Tibial nerve (tissue), 4 donors: Measurements from ENCODE around the gene CYB561D2. TPM values are rescaled to one million over a fixed set of nuclear protein-coding genes. Genes with fewer than 3 reads are reported as not detected.

ENCODE experiments used
- DNase-seq, 2 donors: peaks; one replicate each; pipeline ENCODE4 v3.0.0-alpha.2; 2019; ENCODE audit warnings: low spot score in 2 of 2
- H3K27ac ChIP-seq, 4 donors: fragments of 200-600 bp; sonication (generic) in 3 of 4; one replicate each; pipeline ENCODE4 v1.5.1; 2017 to 2019; ENCODE audit warnings: mild to moderate bottlenecking in 1 of 4
- H3K27me3 ChIP-seq, 2 donors: fragments of 200-600 bp; sonication (generic) in 1 of 2; one replicate each; pipeline versions ENCODE4 v1.5.1 to v1.6.0; 2017 to 2019
- H3K36me3 ChIP-seq, 3 donors: fragments of 200-600 bp; sonication (generic); one replicate each; pipeline ENCODE4 v1.5.1; 2018 to 2019
- H3K4me1 ChIP-seq, 4 donors: fragments of 200-600 bp; sonication (generic) in 3 of 4; one replicate each; pipeline ENCODE4 v1.5.1; 2017 to 2019
- H3K4me3 ChIP-seq, 4 donors: fragments of 200-600 bp; sonication (generic) in 3 of 4; one replicate each; pipeline ENCODE4 v1.5.1; 2017 to 2019; ENCODE audit warnings: mild to moderate bottlenecking in 1 of 4, moderate library complexity in 1 of 4
- H3K9me3 ChIP-seq, 4 donors: fragments of 200-600 bp; sonication (generic) in 3 of 4; one replicate each; pipeline ENCODE4 v1.5.1; 2017 to 2019
- EP300 ChIP-seq, 2 donors: sonication (generic); formaldehyde crosslinking; IDR thresholded peaks; one replicate each; pipeline ENCODE4 v1.6.1; 2017; ENCODE audit warnings: antibody characterized with exemption in 2 of 2, mild to moderate bottlenecking in 1 of 2
- POLR2A ChIP-seq, 2 donors: fragments of 450-650 bp; IDR thresholded peaks; one replicate each; pipeline ENCODE4 v1.6.1; 2017; ENCODE audit warnings: antibody characterized with exemption in 2 of 2, mild to moderate bottlenecking in 2 of 2, moderate library complexity in 2 of 2
- WGBS, 2 donors: methylation state at CpG; one replicate each; pipeline ENCODE4 v1.1.5; 2018; 5-methylcytosine and 5-hydroxymethylcytosine counted together
- total RNA-seq, 4 donors: library from RNA; depleted of rRNA; stranded (reverse); fragments of >200 nt; gene quantifications; one replicate each; pipeline ENCODE4 v1.1.0, GENCODE V29; 2016
- TF ChIP-seq, protein P1 (sequence below), 5 experiments: fragments of 200-600 bp in 3 of 5; fragments of 450-650 bp in 2 of 5; sonication (generic) in 3 of 5; IDR thresholded peaks; one replicate each; pipeline ENCODE4 v1.5.1; 2016 to 2019; ENCODE audit warnings: antibody characterized with exemption in 5 of 5, mild to moderate bottlenecking in 3 of 5, moderate library complexity in 2 of 5

CYB561D2 gene
- total RNA-seq, 4 donors from 2014 or later: 16.2 to 21.6 (median 19.2) TPM

DNA sequence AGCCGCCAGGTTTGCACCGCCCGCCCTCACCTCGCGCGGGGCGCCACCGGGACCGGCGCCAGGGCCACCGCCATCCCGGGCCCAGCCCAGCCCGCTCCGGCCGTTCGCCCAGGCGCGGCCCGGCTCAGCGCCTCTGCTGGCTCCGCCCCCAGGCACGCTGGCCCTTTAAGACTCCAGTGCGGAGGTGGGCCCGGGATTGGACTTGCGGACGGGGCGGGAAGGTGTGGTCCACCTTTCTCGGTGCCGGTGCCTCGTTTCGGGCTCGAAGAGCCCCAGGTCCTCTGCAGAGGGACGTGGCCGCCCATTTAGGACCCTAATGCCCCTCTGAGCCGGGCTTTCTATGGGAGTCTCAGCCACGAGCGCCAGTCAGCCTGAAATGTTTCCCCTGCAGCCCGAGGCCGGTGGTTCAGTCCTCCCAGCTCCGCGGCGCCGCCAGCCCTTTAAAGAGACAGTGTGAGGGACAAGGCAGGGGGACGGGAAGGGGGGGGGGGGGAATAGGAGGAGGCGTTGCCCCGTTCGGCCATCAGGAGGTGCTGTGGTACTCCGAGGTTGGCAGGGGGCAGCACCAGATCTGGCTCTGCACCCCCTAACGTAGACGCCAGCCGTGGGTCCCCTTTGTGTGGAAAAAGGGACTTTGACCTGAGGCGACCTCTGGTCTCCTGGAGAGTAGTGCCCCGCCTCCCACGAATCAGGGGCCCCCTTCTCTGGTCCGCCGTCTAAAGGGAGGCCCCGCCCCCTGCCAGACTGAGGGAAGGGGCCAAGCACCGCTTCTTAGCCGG is 29.1 kb upstream of the CYB561D2 start:
- H3K4me3 ChIP-seq: peak overlapping the region; percentile 63 to 79 (median 66)
- peak overlapping the region; percentile 72 to 99 (median 92) for H3K27ac ChIP-seq
- no peaks in the 10 kb centered on the region for H3K27me3 ChIP-seq
- WGBS, 2 donors: 1% methylated on average over 21 to 36 of the region's 59 CpGs
- TF ChIP-seq POLR2A (IDR thresholded peaks at IDR 0.05) (peak in 1 of 2 donors; percentile 71), EP300 (IDR thresholded peaks at IDR 0.05) (peak; percentile 62 to 76)
- TF ChIP-seq, protein P1, sequence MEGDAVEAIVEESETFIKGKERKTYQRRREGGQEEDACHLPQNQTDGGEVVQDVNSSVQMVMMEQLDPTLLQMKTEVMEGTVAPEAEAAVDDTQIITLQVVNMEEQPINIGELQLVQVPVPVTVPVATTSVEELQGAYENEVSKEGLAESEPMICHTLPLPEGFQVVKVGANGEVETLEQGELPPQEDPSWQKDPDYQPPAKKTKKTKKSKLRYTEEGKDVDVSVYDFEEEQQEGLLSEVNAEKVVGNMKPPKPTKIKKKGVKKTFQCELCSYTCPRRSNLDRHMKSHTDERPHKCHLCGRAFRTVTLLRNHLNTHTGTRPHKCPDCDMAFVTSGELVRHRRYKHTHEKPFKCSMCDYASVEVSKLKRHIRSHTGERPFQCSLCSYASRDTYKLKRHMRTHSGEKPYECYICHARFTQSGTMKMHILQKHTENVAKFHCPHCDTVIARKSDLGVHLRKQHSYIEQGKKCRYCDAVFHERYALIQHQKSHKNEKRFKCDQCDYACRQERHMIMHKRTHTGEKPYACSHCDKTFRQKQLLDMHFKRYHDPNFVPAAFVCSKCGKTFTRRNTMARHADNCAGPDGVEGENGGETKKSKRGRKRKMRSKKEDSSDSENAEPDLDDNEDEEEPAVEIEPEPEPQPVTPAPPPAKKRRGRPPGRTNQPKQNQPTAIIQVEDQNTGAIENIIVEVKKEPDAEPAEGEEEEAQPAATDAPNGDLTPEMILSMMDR (IDR thresholded peaks at IDR 0.05): peak; percentile 43 to 86 (median 50)
- H3K36me3 ChIP-seq: peaks cover 0 to 50% (median 0%) of the 10 kb centered on the region in 3 donors
- H3K4me1 ChIP-seq: peaks cover 0 to 90% (median 52%) of the 10 kb centered on the region in 4 donors
- DNase-seq: peak; percentile 82 to 84
- H3K9me3 ChIP-seq: no peaks in the 10 kb centered on the region

DNA sequence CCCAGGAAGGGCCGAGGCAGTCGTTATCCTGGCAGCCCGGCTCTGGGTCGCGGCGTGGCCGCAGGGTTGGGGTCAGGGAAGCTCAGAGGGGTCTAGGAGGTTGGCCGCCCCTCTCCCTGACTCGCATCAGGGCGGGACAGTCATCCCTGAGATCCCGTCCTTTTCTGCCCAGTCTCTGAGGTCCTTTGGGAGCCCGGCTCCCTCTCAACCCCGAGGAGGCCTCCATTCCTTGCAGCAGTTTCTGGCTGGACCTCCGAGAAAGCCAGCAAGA is 28.6 kb upstream of the CYB561D2 start:
- H3K36me3 ChIP-seq: peaks cover 0 to 47% (median 0%) of the 10 kb centered on the region in 3 donors
- H3K9me3 ChIP-seq: no peaks in the 10 kb centered on the region
- TF ChIP-seq POLR2A (IDR thresholded peaks at IDR 0.05) (no peak), EP300 (IDR thresholded peaks at IDR 0.05) (no peak)
- TF ChIP-seq, protein P1 (IDR thresholded peaks at IDR 0.05): no peak
- peaks cover 0 to 90% (median 52%) of the 10 kb centered on the region in 4 donors for H3K4me1 ChIP-seq
- no peaks in the 10 kb centered on the region for H3K27me3 ChIP-seq
- WGBS, 2 donors: 3 to 17% methylated on average over 1 to 11 of the region's 14 CpGs
- peak overlapping the region; percentile 72 to 99 (median 92) for H3K27ac ChIP-seq
- no peak for DNase-seq
- peak overlapping the region; percentile 63 to 79 (median 66) for H3K4me3 ChIP-seq

DNA sequence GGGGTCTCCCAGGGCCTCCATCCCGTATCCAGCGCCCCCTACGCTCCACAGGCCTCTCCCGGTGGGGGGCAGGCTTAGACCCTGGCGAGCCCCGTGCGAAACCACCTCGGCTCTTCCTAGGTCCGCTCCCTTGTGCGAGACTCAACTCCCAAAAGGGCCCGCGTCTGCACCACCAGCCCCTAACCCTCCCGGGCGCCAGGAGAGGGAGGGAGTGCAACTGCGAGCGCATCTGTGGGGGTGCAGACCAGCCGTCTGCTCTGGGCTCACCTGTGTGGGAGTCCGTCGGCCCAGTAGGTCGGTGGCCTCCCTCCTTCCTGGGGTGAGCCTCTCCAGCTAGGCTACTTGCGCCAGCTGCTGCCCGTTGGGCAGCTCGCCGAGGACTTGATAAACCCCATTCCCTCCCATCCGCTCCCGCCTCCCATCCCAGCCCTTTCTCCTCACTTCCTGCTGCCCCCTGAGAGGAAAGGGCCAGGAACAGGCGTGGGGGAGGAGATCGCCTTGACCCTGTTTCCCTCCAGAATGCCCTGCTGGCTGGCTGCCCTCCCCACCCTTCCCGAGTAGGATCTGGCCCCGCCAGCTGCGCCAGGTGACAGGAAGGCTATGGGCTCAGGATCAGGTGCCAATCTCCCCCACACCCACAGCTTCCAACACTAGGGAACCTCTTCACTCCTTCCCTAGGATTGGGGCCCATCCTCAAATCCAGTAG is 28.1 kb upstream of the CYB561D2 start, which contains the start of gene HYAL2:
TSS of gene HYAL2 (minus strand) at position 360 of the 706 bp plus-strand sequence. CDS start 2,256 bp downstream, outside the sequence.
- Histone ChIP-seq H3K27ac (peak within 1 kb of the TSS; percentile 72 to 99 (median 92)), H3K4me3 (peak within 1 kb of the TSS; percentile 63 to 79 (median 66)), H3K9me3 (no peaks in the 10 kb centered on the region), H3K36me3 (peaks cover 0 to 43% (median 0%) of the 10 kb centered on the region in 3 donors), H3K4me1 (peaks cover 0 to 90% (median 53%) of the 10 kb centered on the region in 4 donors), H3K27me3 (no peaks in the 10 kb centered on the region)
- TF ChIP-seq EP300 (IDR thresholded peaks at IDR 0.05): peak; percentile 22 to 68
- no peak for TF ChIP-seq POLR2A (IDR thresholded peaks at IDR 0.05)
- WGBS, 2 donors: 18 to 40% methylated on average over 15 to 28 of the region's 31 CpGs
- no peak for DNase-seq

DNA sequence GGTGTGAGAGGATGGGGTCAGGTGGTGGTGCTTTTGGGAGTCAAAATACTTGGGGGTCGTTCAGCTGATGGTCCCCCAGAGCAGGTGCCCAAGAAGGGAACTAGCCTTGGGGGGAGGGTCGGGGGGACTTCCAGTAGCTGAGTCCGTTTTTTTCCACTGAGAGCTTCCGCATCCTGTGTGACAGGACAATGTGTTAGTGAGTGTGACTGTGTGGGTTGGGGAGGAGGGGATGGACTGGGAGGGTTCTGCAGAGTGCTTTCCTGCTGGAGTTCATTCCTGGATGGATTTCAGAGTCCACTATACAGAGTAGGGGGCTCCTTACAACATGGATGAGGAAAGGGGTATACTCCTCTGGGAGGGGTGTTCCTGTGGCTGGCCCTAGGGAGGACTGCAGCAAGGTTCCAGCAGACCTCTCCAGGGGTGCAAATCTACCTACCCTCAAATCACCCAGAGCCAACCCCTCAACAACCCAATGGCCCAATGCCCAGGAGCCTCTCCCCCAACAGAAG is 27.5 kb upstream of the CYB561D2 start:
- H3K4me3 ChIP-seq: no peak overlapping the region
- TF ChIP-seq EP300 (IDR thresholded peaks at IDR 0.05): no peak
- no peaks in the 10 kb centered on the region for H3K9me3 ChIP-seq
- no peaks in the 10 kb centered on the region for H3K27me3 ChIP-seq
- H3K27ac ChIP-seq: peak overlapping the region; percentile 72 to 99 (median 92)
- DNase-seq: no peak
- H3K4me1 ChIP-seq: peaks cover 0 to 86% (median 48%) of the 10 kb centered on the region in 4 donors
- 30 to 33% methylated on average over 4 of the region's 4 CpGs for WGBS, 2 donors
- peaks cover 0 to 38% (median 0%) of the 10 kb centered on the region in 3 donors for H3K36me3 ChIP-seq

DNA sequence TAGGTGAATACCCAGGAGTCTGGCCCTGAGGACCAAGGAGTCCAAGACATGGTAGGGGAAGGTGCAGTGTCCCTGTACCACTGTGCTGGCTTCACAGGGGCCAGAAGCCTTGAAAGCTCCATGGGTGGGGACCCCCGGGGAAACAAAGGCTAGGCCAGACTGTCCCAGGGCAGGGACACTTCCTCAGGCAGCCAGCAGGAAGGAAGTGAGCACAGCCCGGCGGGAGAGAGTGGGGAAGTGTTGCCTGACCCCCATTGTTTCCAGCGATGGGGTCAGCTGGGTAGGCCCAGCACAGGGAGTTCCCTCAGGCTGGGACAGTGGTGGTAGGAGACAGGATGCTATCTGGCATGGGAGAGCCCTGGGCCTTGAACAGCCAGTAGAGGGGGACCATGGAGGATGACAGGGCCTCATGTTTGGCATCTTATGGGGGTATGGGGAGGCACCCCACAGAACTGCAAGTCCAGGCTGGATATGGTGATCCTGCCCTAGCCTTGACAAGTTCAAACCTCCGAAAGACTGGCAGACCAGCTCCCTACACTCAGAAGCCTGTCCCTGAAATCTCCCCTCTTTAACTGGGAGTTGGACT is 27.0 kb upstream of the CYB561D2 start:
- Histone ChIP-seq H3K9me3 (no peaks in the 10 kb centered on the region), H3K4me1 (peaks cover 0 to 86% (median 47%) of the 10 kb centered on the region in 4 donors), H3K4me3 (no peak overlapping the region), H3K27me3 (no peaks in the 10 kb centered on the region), H3K27ac (peak overlapping the region; percentile 72 to 99 (median 92)), H3K36me3 (peaks cover 0 to 32% (median 0%) of the 10 kb centered on the region in 3 donors)
- no peak for DNase-seq
- peak in 1 of 2 donors; percentile 53 for TF ChIP-seq EP300 (IDR thresholded peaks at IDR 0.05)
- TF ChIP-seq, protein P1 (IDR thresholded peaks at IDR 0.05): peak in 2 of 5 experiments; percentile 8 to 31
- no peak for TF ChIP-seq POLR2A (IDR thresholded peaks at IDR 0.05)
- WGBS, 2 donors: 29 to 34% methylated on average over 5 of the region's 5 CpGs
